Liver (tissue), 3 donors: ENCODE results near the gene PCDH9.

Source experiments
- CTCF ChIP-seq: fragments of 150-350 bp; IDR thresholded peaks from 2 replicates; pipeline ENCODE4 v1.5.1; 2017; ENCODE audit warnings: improper control_type of control experiment, low read depth, low read length; ENCODE audit not compliant: missing input control
- FOXA1 ChIP-seq: IDR thresholded peaks from 2 replicates; pipeline ENCODE4 v1.6.1; 2016; ENCODE audit warnings: antibody characterized with exemption
- JUND ChIP-seq, 2 donors: IDR thresholded peaks; 2 replicates each; pipeline ENCODE4 v1.6.1; 2016; ENCODE audit warnings: antibody characterized with exemption in 2 of 2
- MAX ChIP-seq: IDR thresholded peaks from 2 replicates; pipeline ENCODE4 v1.6.1; 2016; ENCODE audit warnings: antibody characterized with exemption
- NR2F2 ChIP-seq: IDR thresholded peaks from 2 replicates; pipeline ENCODE4 v1.6.1; 2016; ENCODE audit warnings: antibody characterized with exemption
- REST ChIP-seq: IDR thresholded peaks from 2 replicates; pipeline ENCODE4 v1.6.1; 2016; ENCODE audit warnings: antibody characterized with exemption, mild to moderate bottlenecking
- SP1 ChIP-seq: IDR thresholded peaks from 2 replicates; pipeline ENCODE4 v1.6.1; 2018; ENCODE audit warnings: antibody characterized with exemption, mild to moderate bottlenecking
- ZBTB33 ChIP-seq: IDR thresholded peaks from 2 replicates; pipeline ENCODE4 v1.6.1; 2016; ENCODE audit warnings: antibody characterized with exemption
- donor health status: healthy.
- donor health status: healthy.

GRCh38 chr13:67063036-67063435, 167.1 kb downstream of the PCDH9 start:
- TF ChIP-seq CTCF (no peak), REST (no peak), JUND (IDR thresholded peaks at IDR 0.05) (no peak), MAX (no peak), NR2F2 (no peak), SP1 (no peak), ZBTB33 (no peak), FOXA1 (no peak)
